HEK293 (cell line): ENCODE results near the gene CCNY.

Experiments
- ELK4 ChIP-seq: IDR thresholded peaks from 2 replicates; pipeline ENCODE4 v1.6.1; 2011; ENCODE audit warnings: mild to moderate bottlenecking, low read depth, low read length, borderline replicate concordance
- HOXA7 ChIP-seq: sonication (generic); formaldehyde crosslinking; IDR thresholded peaks from 2 replicates; pipeline ENCODE4 v1.8.1; 2022; ENCODE audit warnings: missing genetic modification reagents, borderline replicate concordance
- OSR2 ChIP-seq: fragments of 450-650 bp; formaldehyde crosslinking; IDR thresholded peaks from 2 replicates; pipeline ENCODE4 v1.5.1; 2016; ENCODE audit warnings: missing biosample characterization, missing genetic modification characterization
- ZBTB44 ChIP-seq: fragments of 450-650 bp; IDR thresholded peaks from 2 replicates; pipeline ENCODE4 v1.5.1; 2018; ENCODE audit warnings: missing biosample characterization, mild to moderate bottlenecking, missing genetic modification characterization
- ZNF341 ChIP-seq: fragments of 450-650 bp; formaldehyde crosslinking; IDR thresholded peaks from 2 replicates; pipeline ENCODE4; 2016; ENCODE audit warnings: low read depth, missing biosample characterization, missing genetic modification characterization
- ZNF513 ChIP-seq: fragments of 450-650 bp; IDR thresholded peaks from 2 replicates; pipeline ENCODE4 v1.5.1; 2018; ENCODE audit warnings: missing biosample characterization, missing genetic modification characterization
- ZNF768 ChIP-seq: fragments of 450-650 bp; formaldehyde crosslinking; IDR thresholded peaks from 2 replicates; pipeline ENCODE4 v1.5.1; 2018; ENCODE audit warnings: missing biosample characterization, mild to moderate bottlenecking, missing genetic modification characterization
- ZNF777 ChIP-seq: fragments of 450-650 bp; formaldehyde crosslinking; IDR thresholded peaks from 2 replicates; pipeline ENCODE4 v1.5.1; 2017; ENCODE audit warnings: missing biosample characterization, missing genetic modification characterization, borderline replicate concordance
- TF ChIP-seq, protein P1 (sequence below): fragments of 450-650 bp; formaldehyde crosslinking; IDR thresholded peaks from 2 replicates; pipeline ENCODE4 v1.5.1; 2016; ENCODE audit warnings: missing biosample characterization, missing genetic modification characterization
- TF ChIP-seq, protein P2 (sequence below): fragments of 450-650 bp; formaldehyde crosslinking; IDR thresholded peaks from 2 replicates; pipeline ENCODE4; 2016; ENCODE audit warnings: missing biosample characterization, missing genetic modification characterization
- TF ChIP-seq, protein P3 (sequence below): fragments of 450-650 bp; formaldehyde crosslinking; IDR thresholded peaks from 2 replicates; pipeline ENCODE4 v1.5.1; 2016; ENCODE audit warnings: missing biosample characterization, missing genetic modification characterization

GRCh38 chr10:35451151-35452016 lies 115.1 kb downstream of the CCNY start:
- TF ChIP-seq ZNF341 (tag by site-specific recombination) (no peak), ZNF768 (tag by site-specific recombination) (no peak), OSR2 (tag by site-specific recombination) (no peak), ZBTB44 (tag by site-specific recombination) (no peak), HOXA7 (CRISPR knock-in tag) (no peak), ZNF777 (tag by site-specific recombination) (no peak), ZNF513 (tag by site-specific recombination) (no peak), ELK4 (no peak)
- TF ChIP-seq, protein P1, sequence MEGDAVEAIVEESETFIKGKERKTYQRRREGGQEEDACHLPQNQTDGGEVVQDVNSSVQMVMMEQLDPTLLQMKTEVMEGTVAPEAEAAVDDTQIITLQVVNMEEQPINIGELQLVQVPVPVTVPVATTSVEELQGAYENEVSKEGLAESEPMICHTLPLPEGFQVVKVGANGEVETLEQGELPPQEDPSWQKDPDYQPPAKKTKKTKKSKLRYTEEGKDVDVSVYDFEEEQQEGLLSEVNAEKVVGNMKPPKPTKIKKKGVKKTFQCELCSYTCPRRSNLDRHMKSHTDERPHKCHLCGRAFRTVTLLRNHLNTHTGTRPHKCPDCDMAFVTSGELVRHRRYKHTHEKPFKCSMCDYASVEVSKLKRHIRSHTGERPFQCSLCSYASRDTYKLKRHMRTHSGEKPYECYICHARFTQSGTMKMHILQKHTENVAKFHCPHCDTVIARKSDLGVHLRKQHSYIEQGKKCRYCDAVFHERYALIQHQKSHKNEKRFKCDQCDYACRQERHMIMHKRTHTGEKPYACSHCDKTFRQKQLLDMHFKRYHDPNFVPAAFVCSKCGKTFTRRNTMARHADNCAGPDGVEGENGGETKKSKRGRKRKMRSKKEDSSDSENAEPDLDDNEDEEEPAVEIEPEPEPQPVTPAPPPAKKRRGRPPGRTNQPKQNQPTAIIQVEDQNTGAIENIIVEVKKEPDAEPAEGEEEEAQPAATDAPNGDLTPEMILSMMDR: no peak
- TF ChIP-seq, protein P2, sequence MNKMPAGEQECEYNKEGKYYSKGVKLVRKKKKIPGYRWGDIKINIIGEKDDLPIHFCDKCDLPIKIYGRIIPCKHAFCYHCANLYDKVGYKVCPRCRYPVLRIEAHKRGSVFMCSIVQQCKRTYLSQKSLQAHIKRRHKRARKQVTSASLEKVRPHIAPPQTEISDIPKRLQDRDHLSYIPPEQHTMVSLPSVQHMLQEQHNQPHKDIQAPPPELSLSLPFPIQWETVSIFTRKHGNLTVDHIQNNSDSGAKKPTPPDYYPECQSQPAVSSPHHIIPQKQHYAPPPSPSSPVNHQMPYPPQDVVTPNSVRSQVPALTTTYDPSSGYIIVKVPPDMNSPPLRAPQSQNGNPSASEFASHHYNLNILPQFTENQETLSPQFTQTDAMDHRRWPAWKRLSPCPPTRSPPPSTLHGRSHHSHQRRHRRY (tag by site-specific recombination): no peak
- TF ChIP-seq, protein P3, sequence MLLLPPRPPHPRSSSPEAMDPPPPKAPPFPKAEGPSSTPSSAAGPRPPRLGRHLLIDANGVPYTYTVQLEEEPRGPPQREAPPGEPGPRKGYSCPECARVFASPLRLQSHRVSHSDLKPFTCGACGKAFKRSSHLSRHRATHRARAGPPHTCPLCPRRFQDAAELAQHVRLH (tag by site-specific recombination): no peak
